Measurements from ENCODE around the gene VSIR. TPM values are rescaled to one million over a fixed set of nuclear protein-coding genes. Genes with fewer than 3 reads are reported as not detected.
A peak's percentile ranks its signal among the peaks of the same experiment; 100 is the strongest.

Gene VSIR
- polyA plus RNA-seq, 1 of the 3 experiments (the other 2 are of a cell fraction) = 11.3 TPM

GRCh38 chr10:71812016-71812912 lies 38.9 kb upstream of the VSIR start (continued):
- TF ChIP-seq ZBTB33 (IDR thresholded peaks at IDR 0.05; ENCODE audit: borderline replicate concordance, low read depth) = no peak
- TF ChIP-seq SIN3A (IDR thresholded peaks at IDR 0.05; ENCODE audit: borderline replicate concordance, low read depth, low read length) = no peak
- no peak for TF ChIP-seq IRF3 (IDR thresholded peaks at IDR 0.05; ENCODE audit: low read depth, low read length)
- TF ChIP-seq FOXJ3 (CRISPR knock-in tag; IDR thresholded peaks at IDR 0.05) = no peak
- no peak for TF ChIP-seq GATA2 (CRISPR knock-in tag; IDR thresholded peaks at IDR 0.05)
- peak; percentile 54 for TF ChIP-seq MXI1 (IDR thresholded peaks at IDR 0.05; ENCODE audit: low read depth, low read length)
- TF ChIP-seq USF1 (IDR thresholded peaks at IDR 0.05; ENCODE audit: borderline replicate concordance, low read depth) = peak; percentile 44; the same call in 1 of the 2 replicates
- TF ChIP-seq PBX3 (IDR thresholded peaks at IDR 0.05) = no peak
- no peak for TF ChIP-seq FOSL2 (IDR thresholded peaks at IDR 0.05; ENCODE audit: borderline replicate concordance, low read depth)
- peak; percentile 74 for TF ChIP-seq CTCF (IDR thresholded peaks at IDR 0.05)
- TF ChIP-seq CHD2 (IDR thresholded peaks at IDR 0.05; ENCODE audit: low read length, partially characterized antibody) = no peak
- TF ChIP-seq USF2 (IDR thresholded peaks at IDR 0.05; ENCODE audit: borderline replicate concordance, low read depth, low read length) = no peak
- no peak for TF ChIP-seq TAF1 (IDR thresholded peaks at IDR 0.05; ENCODE audit: borderline replicate concordance, low read depth, low read length)
- no peak for TF ChIP-seq EZH2phosphoT487 (IDR thresholded peaks at IDR 0.05; ENCODE audit: borderline replicate concordance, low read depth)
- peak; percentile 70 for TF ChIP-seq SMC3 (IDR thresholded peaks at IDR 0.05; ENCODE audit: low read depth, low read length)
